NCI-H446 (cell line): ENCODE data around the gene ZSCAN21.

ENCODE experiments used
- DNase-seq, 2 experiments: peaks; one replicate each; lab custom pipeline; 2025; lab: John Stamatoyannopoulos, UW

Gene ZSCAN21

DNA sequence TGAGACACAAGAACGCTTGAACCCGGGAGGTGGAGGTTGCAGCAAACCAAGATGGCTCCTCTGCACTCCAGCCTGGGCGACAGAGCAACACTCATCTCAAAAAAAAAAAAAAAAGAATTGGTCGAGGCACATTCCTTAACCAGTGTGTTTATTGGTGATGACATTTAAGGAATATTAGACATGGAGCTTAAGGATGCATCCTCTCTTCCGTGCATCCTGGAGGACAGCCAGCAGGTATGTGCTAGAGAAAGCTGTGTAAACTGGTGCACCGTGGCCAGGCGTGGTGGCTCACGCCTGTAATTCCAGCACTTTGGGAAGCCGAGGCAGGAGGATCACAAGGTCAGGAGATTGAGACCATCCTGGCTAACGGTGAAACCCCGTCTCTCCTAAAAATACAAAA lies 22.4 kb upstream of the ZSCAN21 start:
- DNase-seq, result no peak

DNA sequence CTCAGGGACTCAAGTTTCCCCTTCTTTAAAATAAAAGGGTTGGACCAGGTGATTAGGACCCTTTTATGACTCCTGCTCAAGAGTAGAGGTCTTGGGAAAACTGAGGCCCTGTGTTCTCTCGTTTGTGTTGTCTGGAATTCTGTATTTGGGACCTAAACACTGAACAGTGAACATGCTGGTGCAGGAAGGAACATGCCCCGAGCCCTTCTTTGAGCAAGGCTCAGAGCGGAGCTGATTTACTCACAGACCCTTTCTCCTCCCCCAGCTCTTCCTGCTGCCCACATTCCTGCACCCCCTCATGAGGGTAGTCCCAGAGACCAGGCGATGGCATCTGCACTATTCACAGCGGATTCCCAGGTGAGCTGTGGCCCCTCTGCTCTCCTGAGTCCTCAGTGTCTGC lies 20.0 kb upstream of the ZSCAN21 start:
- DNase-seq, result no peak

- no peak for DNase-seq
These were observed 16.0 kb upstream of the ZSCAN21 start for GRCh38 chr7:100033526-100033925.

GRCh38 chr7:100034871-100035510 lies 14.6 kb upstream of the ZSCAN21 start:
- no peak for DNase-seq

- no peak for DNase-seq
These were observed 13.7 kb upstream of the ZSCAN21 start for GRCh38 chr7:100035876-100036275.

GRCh38 chr7:100038326-100038725 lies 11.2 kb upstream of the ZSCAN21 start:
- DNase-seq, result no peak

DNA sequence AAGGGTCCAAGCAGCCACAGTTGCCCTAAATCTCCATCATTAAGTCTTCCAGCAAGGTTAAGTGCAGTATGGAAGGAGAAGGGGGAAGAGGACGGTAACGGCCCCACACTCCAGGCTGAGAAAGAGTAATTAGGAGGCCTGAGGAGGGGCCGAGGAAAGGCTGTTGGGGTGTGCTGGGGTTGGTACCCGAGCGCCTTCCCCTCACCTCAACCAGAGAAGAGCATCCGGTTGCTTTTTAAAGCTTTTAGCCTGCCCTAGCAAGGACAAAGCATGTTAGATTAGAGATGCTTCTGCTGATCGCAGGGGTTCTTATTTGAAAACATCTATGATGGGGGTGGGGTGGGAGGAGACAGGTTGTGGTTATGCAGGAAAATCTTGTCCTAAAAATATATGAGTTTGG lies 9.0 kb upstream of the ZSCAN21 start:
- DNase-seq, result no peak

DNA sequence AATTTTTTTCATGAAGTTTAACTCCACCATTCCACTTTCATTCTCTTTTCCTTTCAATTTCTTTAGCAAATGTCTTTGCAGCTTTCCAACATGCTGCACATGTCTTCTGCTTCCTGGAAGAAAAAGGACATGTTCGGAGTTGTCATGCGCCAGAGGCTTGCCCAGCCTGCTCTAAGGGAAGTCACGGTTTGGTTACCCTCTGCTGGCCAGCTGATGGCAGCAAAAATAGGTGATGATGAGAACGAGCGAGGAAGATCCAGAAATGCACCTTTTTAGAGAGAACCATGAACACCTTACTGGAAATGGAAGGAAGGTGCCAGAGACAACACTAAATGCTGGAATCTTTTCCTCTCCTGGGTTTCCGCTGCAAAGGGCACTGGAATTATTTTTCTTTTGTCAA lies 4.9 kb upstream of the ZSCAN21 start:
- no peak for DNase-seq

DNA sequence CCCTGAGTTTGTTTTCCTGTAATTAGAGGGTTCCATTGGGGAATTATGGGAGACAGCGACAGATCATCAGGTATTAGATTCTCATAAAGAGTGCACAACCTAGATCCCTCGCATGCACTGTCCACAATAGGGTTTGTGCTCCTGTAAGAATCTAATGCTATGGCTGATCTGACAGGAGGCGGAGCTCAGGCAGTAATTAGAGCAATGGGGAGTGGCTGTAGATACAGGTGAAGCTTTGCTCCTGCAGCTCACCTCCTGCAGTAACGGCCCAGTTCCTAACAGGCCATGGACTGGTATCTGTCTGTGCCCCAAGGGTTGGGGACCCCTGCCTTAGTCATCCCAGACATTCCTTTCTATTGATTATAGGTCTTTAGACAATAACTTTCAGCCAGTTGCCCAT lies 894 bp upstream of the ZSCAN21 start:
- DNase-seq, result no peak

DNA sequence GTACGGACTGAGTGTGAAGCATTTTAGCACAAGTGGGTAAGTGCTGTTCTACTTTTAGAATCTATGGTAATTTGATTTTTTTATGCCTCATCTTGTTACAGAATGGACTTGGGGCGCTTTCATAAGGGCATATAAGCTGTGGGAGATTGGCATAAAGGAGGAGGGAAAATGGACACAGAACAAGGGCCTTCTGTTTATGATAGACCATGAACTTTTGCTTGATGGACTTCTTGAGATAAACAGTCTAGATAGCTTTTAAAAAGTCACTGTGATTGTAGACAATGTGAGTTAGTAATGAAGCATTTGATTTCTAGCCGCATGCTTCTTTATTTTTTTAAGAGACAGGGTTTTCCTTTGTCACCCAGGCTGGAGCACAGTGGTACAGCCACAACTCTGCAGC lies 2.0 kb downstream of the ZSCAN21 start:
- DNase-seq, result no peak

DNA sequence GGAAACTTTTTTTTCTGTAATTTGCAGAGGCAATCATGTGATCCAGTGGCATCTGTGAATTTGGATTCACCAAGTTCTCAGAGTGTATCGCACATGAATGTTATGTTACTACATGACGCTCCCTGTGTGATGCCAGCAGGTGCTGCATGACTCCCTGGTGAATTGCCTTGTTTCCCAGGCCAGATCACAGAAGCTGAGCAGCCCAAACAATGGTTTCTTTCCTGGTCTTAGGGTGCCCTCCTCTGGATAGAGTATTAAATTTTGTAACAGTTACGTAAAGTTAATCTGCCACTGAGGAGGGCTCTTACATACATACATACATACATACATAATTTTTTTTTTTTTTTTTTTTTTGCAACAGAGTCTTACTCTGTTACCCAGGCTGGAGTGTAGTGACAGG lies 3.6 kb downstream of the ZSCAN21 start:
- peak in 1 of 2 experiments; percentile 37 for DNase-seq

DNA sequence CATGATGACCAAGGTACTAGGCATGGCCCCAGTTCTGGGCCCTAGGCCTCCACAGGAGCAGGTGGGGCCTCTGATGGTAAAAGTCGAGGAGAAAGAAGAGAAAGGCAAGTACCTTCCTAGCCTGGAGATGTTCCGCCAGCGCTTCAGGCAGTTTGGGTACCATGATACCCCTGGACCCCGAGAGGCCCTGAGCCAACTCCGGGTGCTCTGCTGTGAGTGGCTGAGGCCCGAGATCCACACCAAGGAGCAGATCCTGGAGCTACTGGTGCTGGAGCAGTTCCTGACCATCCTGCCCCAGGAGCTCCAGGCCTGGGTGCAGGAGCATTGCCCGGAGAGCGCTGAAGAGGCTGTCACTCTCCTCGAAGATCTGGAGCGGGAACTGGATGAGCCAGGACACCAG lies 7.4 kb downstream of the ZSCAN21 start:
- no peak for DNase-seq

GRCh38 chr7:100059251-100059739 lies 9.7 kb downstream of the ZSCAN21 start:
- DNase-seq, result no peak

DNA sequence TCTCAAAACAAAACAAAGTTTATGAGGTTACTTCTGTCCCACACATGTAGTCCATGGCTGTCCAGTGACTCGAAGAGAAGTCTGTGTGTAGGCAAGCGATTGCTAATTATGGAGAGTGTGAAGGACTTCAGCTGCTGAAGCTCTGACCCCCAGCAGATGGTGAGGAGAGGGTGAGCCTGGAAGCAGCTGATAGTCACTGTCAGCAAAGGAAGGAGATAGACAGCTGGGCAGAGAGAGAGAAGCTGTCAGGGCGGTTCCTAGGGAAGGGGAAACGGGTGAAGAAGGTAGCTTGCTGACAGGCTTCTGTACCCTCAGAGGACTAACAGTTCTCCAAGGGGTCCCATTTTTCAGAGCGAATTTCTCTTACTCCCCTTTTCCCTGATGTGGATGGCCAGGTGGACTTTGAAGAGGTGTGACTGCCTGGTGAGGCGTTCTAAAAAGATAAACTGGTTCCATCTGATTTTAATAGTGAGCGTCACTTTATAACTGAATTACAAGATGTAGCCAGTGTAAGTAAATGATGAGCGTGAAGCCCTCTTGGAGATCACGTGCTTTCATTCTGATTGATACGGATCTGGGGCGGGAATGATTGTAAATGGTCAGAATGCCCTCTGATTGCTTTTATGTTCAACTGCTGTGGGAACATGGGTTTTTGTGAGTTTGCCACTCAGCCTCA lies 12.1 kb downstream of the ZSCAN21 start:
- DNase-seq, result no peak

GRCh38 chr7:100063376-100063775 lies 13.8 kb downstream of the ZSCAN21 start:
- DNase-seq, result no peak

DNA sequence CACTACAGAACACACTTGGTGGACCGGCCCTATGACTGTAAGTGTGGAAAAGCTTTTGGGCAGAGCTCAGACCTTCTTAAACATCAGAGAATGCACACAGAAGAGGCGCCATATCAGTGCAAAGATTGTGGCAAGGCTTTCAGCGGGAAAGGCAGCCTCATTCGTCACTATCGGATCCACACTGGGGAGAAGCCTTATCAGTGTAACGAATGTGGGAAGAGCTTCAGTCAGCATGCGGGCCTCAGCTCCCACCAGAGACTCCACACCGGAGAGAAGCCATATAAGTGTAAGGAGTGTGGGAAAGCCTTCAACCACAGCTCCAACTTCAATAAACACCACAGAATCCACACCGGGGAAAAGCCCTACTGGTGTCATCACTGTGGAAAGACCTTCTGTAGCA lies 14.6 kb downstream of the ZSCAN21 start:
- DNase-seq, result no peak

GRCh38 chr7:100065452-100066186 lies 16.0 kb downstream of the ZSCAN21 start:
- DNase-seq, result no peak

DNA sequence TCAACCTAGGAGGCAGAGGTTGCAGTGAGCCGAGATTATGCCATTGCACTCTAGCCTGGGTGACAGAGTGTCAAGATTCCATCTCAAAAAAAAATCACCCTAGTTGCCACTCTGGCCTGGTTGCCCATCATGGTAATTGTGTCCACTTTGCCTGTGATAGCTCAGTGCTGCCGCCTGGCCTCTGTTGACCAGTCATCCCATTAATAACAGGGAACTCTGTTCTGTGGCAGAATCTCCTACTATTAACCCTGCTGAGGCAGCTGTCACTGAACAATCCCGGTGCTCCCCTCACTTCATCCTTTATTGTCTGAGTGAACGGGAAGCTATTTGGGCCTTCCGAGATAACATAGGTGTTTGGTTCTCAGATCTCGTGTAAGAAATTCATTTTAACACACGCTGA lies 17.4 kb downstream of the ZSCAN21 start:
- DNase-seq, result no peak

GRCh38 chr7:100069991-100070390 lies 20.4 kb downstream of the ZSCAN21 start:
- no peak for DNase-seq

- DNase-seq, result no peak
These were observed 21.6 kb downstream of the ZSCAN21 start for GRCh38 chr7:100071018-100071723.

DNA sequence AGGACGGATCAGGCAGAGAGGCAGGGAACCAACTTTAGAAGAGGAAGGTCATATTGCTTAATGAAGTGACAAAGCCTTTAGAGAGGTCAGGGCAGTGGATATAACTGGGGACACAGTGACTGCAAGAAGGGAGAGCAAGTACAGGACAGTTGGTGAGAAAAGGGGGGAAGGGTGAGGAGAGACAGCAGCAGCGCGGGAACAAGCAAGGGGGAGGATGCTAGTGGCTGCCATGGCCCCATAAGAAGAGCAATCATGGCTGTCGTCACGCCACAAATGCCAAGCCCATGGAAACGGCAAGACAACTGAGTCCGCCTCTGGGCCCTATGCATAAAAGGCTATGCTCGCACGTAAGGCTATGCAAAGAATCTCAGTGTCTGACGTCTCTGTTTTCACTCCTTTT lies 22.9 kb downstream of the ZSCAN21 start:
- no peak for DNase-seq

DNA sequence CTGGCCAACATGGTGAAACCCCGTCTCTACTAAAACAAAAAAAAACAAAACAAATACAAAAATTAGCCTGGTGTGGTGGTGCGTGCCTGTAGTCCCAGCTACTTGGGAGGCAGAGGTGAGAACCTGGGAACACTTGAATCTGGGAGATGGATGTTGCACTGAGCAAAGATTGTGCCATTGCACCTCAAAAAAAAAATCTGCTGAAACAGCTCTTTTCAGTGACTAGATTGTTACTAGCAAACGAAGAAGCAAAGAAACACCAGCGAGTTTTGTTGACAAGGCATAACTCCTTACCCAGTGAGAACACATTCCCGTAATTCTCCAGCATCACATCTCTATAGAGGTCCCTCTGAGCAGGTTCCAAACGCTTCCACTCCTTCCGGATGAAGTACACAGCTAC lies 25.3 kb downstream of the ZSCAN21 start:
- DNase-seq, result no peak

DNA sequence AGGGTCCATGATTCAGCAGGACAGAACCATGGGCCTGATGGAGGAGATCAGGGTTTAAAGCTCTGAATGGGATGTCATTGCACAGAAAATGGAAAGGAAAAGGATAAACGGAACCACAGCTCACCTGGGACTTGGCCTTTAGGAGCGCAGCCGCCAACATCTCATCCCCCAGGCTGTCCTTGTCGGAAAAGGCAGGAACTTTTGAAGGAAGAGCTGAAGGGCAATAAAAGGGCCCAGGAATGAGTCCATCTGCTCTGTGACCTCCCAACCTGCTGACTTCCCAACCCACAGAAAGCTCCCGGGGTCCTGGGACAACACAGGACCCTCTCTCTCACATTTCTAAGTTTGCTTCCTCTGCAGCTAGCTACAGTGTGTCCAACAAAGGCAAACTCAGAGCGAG lies 25.8 kb downstream of the ZSCAN21 start:
- no peak for DNase-seq
